Peyer's patch (tissue), 4 donors: ENCODE measurements around the gene THBS3. TPM values are rescaled to one million over a fixed set of nuclear protein-coding genes. Genes with fewer than 3 reads are reported as not detected.
"Not testable (repeated sequence)": the region's sequence is repeated elsewhere in the genome, so short reads cannot be mapped to it uniquely, and the experiment has no call there.

Experiments
- DNase-seq, 3 donors: peaks; one replicate each; pipeline ENCODE4 v3.0.0-alpha.2; 2017 to 2019
- H3K27ac ChIP-seq, 4 donors: fragments of 200-600 bp; sonication (generic); one replicate each; pipeline ENCODE4 v1.5.1; 2016 to 2019
- H3K27me3 ChIP-seq, 2 donors: fragments of 200-600 bp; sonication (generic); one replicate each; pipeline ENCODE4 v1.5.1; 2019
- H3K36me3 ChIP-seq, 3 donors: fragments of 200-600 bp; sonication (generic); one replicate each; pipeline ENCODE4 v1.5.1; 2016 to 2019
- H3K4me1 ChIP-seq, 4 donors: fragments of 200-600 bp; sonication (generic); one replicate each; pipeline ENCODE4 v1.5.1; 2016 to 2019
- H3K4me3 ChIP-seq, 4 donors: fragments of 200-600 bp; sonication (generic); 1 replicate in 3 of 4; 2 replicates in 1 of 4; pipeline ENCODE4 v1.5.1; 2016 to 2019; ENCODE audit warnings: mild to moderate bottlenecking in 1 of 4
- H3K9me3 ChIP-seq, 4 donors: fragments of 200-600 bp; sonication (generic); one replicate each; pipeline ENCODE4 v1.5.1; 2016 to 2019; ENCODE audit warnings: mild to moderate bottlenecking in 1 of 4
- POLR2A ChIP-seq, 2 donors: fragments of 450-650 bp; IDR thresholded peaks; one replicate each; pipeline ENCODE4 v1.5.1; 2017; ENCODE audit warnings: antibody characterized with exemption in 2 of 2, mild to moderate bottlenecking in 2 of 2, moderate library complexity in 2 of 2
- total RNA-seq, 4 donors: library from RNA; depleted of rRNA; stranded (reverse); fragments of >200 nt; gene quantifications; one replicate each; pipeline ENCODE4 v1.1.0, GENCODE V29; 2016
- TF ChIP-seq, protein P1 (sequence below), 6 experiments: fragments of 450-650 bp in 4 of 6; fragments of 200-600 bp in 2 of 6; sonication (generic) in 1 of 6; IDR thresholded peaks; one replicate each; pipeline ENCODE4 v1.5.1; 2017 to 2019; ENCODE audit warnings: antibody characterized with exemption in 6 of 6, mild to moderate bottlenecking in 3 of 6, moderate library complexity in 1 of 6

The THBS3 gene
- total RNA-seq, 4 donors from 2014 or later = 15.9 to 58.6 (median 46.5) TPM

DNA sequence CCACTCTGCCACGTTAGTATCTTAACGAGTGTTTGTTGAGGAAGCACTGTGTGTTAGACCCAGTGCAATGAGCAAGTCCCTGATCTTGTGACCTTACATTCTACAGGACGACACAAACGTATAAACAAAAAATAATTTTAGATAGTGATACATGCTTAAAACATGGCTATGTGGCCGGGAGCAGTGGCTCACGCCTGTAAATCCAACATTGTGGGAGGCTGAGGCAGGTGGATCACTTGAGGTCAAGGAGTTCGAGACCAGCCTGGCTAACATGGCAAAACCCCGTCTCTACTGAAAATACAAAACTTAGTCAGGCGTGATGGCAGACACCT lies 20.4 kb upstream of the THBS3 start:
- Histone ChIP-seq H3K36me3 (no peaks in the 10 kb centered on the region), H3K4me3 (peak overlapping the region; percentile 41 to 66 (median 55)), H3K4me1 (peaks cover 0 to 5% (median 0%) of the 10 kb centered on the region in 4 donors), H3K27me3 (no peaks in the 10 kb centered on the region), H3K27ac (peak overlapping the region; percentile 78 to 86 (median 83)), H3K9me3 (no peaks in the 10 kb centered on the region)
- TF ChIP-seq, protein P1, sequence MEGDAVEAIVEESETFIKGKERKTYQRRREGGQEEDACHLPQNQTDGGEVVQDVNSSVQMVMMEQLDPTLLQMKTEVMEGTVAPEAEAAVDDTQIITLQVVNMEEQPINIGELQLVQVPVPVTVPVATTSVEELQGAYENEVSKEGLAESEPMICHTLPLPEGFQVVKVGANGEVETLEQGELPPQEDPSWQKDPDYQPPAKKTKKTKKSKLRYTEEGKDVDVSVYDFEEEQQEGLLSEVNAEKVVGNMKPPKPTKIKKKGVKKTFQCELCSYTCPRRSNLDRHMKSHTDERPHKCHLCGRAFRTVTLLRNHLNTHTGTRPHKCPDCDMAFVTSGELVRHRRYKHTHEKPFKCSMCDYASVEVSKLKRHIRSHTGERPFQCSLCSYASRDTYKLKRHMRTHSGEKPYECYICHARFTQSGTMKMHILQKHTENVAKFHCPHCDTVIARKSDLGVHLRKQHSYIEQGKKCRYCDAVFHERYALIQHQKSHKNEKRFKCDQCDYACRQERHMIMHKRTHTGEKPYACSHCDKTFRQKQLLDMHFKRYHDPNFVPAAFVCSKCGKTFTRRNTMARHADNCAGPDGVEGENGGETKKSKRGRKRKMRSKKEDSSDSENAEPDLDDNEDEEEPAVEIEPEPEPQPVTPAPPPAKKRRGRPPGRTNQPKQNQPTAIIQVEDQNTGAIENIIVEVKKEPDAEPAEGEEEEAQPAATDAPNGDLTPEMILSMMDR (IDR thresholded peaks at IDR 0.05) = no peak
- no peak for TF ChIP-seq POLR2A (IDR thresholded peaks at IDR 0.05)
- no peak for DNase-seq

DNA sequence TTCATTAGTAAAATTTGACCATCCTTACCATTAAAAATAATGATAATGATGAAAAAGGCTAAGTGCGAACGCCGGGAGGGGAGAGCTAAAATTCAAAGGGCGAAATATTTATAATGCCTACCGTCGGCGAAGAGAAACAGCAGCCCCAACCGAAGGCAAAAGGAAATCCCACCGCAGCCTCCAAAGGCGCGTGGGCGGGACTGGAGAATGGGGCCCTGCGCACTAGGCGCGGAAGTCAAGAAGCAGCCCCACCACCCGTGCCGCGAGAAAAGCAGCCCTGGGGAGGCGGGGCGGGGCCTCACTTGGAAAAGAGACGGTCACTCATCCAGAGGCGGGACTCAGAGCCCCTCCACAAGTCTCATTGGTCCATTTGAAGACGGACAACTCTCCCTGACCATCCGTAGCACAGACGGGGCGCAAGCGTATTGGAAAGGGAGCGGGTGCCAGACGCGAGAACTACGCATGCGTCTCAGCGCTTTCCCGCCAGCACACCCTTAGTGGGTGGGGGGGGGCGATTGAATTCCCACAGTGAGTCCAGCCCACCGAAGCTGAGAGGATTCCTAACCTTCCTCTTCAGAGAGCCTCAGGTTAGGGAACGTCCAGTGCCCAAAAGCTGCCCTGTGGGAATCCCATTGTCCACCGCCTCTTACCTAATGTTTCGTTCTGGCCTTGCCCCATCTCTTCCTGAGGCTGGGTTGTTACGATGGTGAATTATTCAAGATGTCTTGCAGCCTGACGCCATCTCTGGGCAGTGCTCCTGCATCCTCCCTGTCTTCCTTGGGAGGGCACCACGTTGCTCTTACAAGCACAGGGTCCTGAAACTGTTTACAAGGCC lies 19.8 kb upstream of the THBS3 start:
- Histone ChIP-seq H3K27ac (peak overlapping the region; percentile 78 to 86 (median 83)), H3K4me1 (peaks cover 0 to 5% (median 0%) of the 10 kb centered on the region in 4 donors), H3K4me3 (peak overlapping the region; percentile 41 to 66 (median 55)), H3K27me3 (no peaks in the 10 kb centered on the region), H3K9me3 (no peaks in the 10 kb centered on the region), H3K36me3 (no peaks in the 10 kb centered on the region)
- TF ChIP-seq POLR2A (IDR thresholded peaks at IDR 0.05) = peak; percentile 32 to 34
- TF ChIP-seq, protein P1 (IDR thresholded peaks at IDR 0.05) = peak in 3 of 6 experiments; percentile 7 to 22 (median 15)
- peak; percentile 96 to 100 (median 99) for DNase-seq

DNA sequence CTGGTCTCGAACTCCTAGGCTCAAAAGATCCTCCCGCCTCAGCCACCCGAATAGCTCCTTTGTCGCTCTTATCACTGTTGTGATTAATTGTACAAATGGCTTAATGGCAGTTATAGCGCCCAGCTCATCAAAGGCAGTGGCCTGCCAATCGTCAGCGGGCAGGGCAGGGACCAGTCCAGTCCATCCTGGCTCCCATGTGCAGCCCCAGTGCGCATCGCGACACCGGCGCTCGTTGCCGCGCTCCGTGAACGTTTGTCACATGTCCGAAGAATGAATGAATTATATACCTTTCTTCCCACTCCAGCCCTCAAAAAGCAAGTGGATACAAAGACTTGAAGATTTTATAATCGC lies 19.2 kb upstream of the THBS3 start:
- no peaks in the 10 kb centered on the region for H3K36me3 ChIP-seq
- DNase-seq = peak in 2 of 3 donors; percentile 74 to 75
- no peaks in the 10 kb centered on the region for H3K27me3 ChIP-seq
- H3K4me3 ChIP-seq = peak overlapping the region; percentile 41 to 66 (median 55)
- no peak for TF ChIP-seq POLR2A (IDR thresholded peaks at IDR 0.05)
- TF ChIP-seq, protein P1 (IDR thresholded peaks at IDR 0.05) = peak in 1 of 6 experiments; percentile 0
- no peaks in the 10 kb centered on the region for H3K9me3 ChIP-seq
- peak overlapping the region; percentile 78 to 86 (median 83) for H3K27ac ChIP-seq
- peaks cover 0 to 5% (median 0%) of the 10 kb centered on the region in 4 donors for H3K4me1 ChIP-seq

DNA sequence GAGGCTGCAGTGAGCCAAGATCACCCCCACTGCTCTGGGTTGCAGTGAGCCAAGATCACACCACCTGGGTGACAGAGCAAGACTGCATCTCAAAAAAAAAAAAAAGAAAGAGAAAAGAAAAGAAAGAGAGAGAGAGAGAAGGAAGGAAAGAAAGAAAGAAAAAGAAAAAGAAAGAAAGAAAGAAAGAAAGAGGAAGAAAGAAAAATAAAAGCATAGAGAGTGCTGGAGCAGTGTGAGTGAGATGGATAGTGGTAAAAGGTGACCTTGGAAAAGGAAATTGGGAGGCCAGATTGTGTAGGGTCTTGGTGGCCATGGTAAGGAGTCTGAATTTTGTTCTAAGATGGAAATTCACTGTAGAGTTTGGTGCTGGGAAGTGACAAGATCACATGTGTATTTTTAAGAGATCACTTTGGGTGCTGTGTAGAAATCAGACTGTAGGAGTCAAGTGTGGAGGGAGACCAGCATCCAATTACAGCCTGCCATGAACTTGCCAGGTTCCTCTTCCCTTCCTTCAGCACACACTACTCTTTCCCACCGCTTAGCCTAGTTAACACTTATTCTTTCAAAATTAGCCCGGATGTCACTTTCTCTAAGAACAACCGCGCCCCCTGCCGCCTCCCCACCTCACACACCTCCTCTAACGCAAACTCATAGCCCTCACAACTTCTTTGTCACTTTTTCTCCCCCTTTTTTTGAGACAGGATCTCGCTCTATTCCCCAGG lies 18.7 kb upstream of the THBS3 start:
- Histone ChIP-seq H3K27me3 (no peaks in the 10 kb centered on the region), H3K4me1 (peaks cover 0 to 5% (median 0%) of the 10 kb centered on the region in 4 donors), H3K27ac (peak overlapping the region; percentile 78 to 86 (median 83)), H3K4me3 (peak overlapping the region; percentile 41 to 66 (median 55)), H3K9me3 (no peaks in the 10 kb centered on the region), H3K36me3 (no peaks in the 10 kb centered on the region)
- no peak for TF ChIP-seq POLR2A (IDR thresholded peaks at IDR 0.05)
- TF ChIP-seq, protein P1 (IDR thresholded peaks at IDR 0.05) = peak; percentile 49 to 73 (median 56)
- peak; percentile 78 to 94 (median 93) for DNase-seq

DNA sequence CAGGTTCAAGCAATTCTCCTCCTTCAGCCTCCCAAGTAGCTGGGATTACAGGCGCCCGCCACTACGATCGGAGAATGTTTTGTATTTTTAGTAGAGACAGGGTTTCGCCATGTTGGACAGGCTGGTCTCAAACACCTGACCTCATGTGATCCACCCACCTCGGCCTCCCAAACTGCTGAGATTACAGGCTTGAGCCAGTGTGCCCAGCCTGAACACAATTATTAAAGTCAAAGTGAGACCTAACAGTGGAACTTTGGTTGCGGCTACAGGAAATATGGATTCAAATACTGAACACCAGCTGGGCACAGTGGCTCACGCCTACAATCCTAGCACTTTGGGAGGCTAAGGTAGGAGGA lies 17.7 kb upstream of the THBS3 start:
- not testable (repeated sequence) for DNase-seq, H3K27ac ChIP-seq, H3K27me3 ChIP-seq, H3K9me3 ChIP-seq, H3K4me1 ChIP-seq, H3K36me3 ChIP-seq, H3K4me3 ChIP-seq

DNA sequence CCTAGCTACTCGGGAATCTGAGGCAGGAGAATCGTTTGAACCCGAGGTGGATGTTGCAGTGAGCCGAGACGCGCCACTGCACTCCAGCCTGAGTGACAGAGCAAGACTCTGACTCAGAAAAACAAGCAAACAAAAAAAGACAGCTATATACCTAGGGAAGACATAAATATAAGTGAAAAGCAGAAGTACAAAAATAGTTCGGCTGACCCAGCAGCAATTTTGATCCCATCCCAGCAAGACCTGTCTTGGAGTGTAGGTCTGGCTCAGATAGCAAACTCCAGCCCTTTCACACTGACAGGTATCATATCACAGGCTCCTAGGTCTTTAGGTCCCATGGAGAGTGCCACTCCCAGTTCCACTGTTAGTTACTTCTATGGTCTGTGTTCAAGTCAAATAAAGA lies 15.3 kb upstream of the THBS3 start:
- no peak overlapping the region for H3K27ac ChIP-seq
- DNase-seq = no peak
- no peaks in the 10 kb centered on the region for H3K36me3 ChIP-seq
- H3K9me3 ChIP-seq = no peaks in the 10 kb centered on the region
- TF ChIP-seq, protein P1 (IDR thresholded peaks at IDR 0.05) = no peak
- TF ChIP-seq POLR2A (IDR thresholded peaks at IDR 0.05) = no peak
- peaks cover 0 to 8% (median 2%) of the 10 kb centered on the region in 4 donors for H3K4me1 ChIP-seq
- H3K4me3 ChIP-seq = no peak overlapping the region
- H3K27me3 ChIP-seq = no peaks in the 10 kb centered on the region

DNA sequence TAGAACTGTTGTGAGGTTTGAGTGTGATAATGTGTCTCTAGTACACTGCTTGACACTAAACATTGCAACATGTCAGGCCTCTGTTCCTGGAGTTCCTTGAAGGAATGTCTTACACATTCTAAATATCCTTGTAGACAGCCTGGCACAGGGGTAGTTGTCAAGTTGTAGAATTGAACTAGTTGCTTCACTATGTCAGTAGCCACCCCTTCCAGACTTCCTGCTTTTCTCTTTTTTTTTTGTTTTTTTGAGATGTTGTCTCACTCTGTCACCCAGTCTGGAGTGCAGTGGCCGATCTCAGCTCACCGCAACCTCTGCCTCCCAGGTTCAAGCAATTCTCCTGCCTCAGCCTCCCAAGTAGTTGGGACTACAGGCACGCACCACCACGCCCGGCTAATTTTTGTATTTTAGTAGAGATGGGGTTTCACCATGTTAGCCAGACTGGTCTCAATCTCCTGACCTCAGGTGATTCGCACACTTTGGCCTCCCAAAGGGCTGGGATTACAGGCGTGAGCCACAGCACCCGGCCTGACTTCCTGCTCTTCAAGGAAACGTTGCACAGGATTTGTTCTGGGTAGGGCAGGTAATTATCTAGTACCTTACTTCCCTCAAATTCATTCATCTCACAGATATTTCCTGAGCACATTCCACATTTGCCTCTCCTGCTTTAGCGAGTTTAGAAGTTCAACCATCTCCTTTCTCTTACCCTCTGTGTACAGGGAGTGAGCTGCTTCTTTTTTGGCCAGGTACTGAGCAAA lies 12.7 kb upstream of the THBS3 start:
- H3K36me3 ChIP-seq, DNase-seq, H3K9me3 ChIP-seq, H3K4me1 ChIP-seq, H3K4me3 ChIP-seq, H3K27me3 ChIP-seq: not testable (repeated sequence)
- peak overlapping the region in 3 of 4 donors; percentile 53 to 65 (median 63) for H3K27ac ChIP-seq
